ENCODE data around the gene ATXN2.
A peak's percentile ranks its signal among the peaks of the same experiment; 100 is the strongest.

ATXN2 gene

GRCh38 chr12:111448846-111449790, 150.0 kb downstream of the ATXN2 start:
- no peak for DNase-seq

- DNase-seq, result no peak
Observed at GRCh38 chr12:111448266-111448830, 150.8 kb downstream of the ATXN2 start.

- DNase-seq, result no peak
Observed at GRCh38 chr12:111447571-111448265, 151.4 kb downstream of the ATXN2 start.

GRCh38 chr12:111446631-111447570, 152.2 kb downstream of the ATXN2 start:
- DNase-seq, result no peak

GRCh38 chr12:111445726-111446581, 153.2 kb downstream of the ATXN2 start:
- DNase-seq, result no peak

GRCh38 chr12:111444925-111445725, 154.0 kb downstream of the ATXN2 start:
- no peak for DNase-seq

- DNase-seq, result no peak
Observed at GRCh38 chr12:111444314-111444924, 154.7 kb downstream of the ATXN2 start.

- DNase-seq, result no peak
Observed at GRCh38 chr12:111443586-111443985, 155.5 kb downstream of the ATXN2 start.

- DNase-seq, result no peak
Observed at GRCh38 chr12:111443086-111443485, 156.0 kb downstream of the ATXN2 start.

- no peak for DNase-seq
Observed at GRCh38 chr12:111442301-111443045, 156.6 kb downstream of the ATXN2 start.

GRCh38 chr12:111441107-111441928, 157.8 kb downstream of the ATXN2 start:
- DNase-seq, result no peak

- no peak for DNase-seq
Observed at GRCh38 chr12:111440631-111441030, 158.5 kb downstream of the ATXN2 start.

GRCh38 chr12:111440152-111440551, 159.0 kb downstream of the ATXN2 start:
- no peak for DNase-seq

GRCh38 chr12:111439657-111440151, 159.4 kb downstream of the ATXN2 start:
- DNase-seq, result no peak

GRCh38 chr12:111438481-111438880, 160.6 kb downstream of the ATXN2 start:
- peak; percentile 35 for DNase-seq

GRCh38 chr12:111437816-111438454, 161.2 kb downstream of the ATXN2 start:
- DNase-seq, result no peak

- DNase-seq, result no peak
Observed at GRCh38 chr12:111436811-111437210, 162.3 kb downstream of the ATXN2 start.

GRCh38 chr12:111436266-111436665, 162.8 kb downstream of the ATXN2 start:
- DNase-seq, result no peak
